GM12865 (cell line): ENCODE measurements around the gene IGFLR1.

Experiments
- DNase-seq: peaks from one replicate; pipeline ENCODE4 v3.0.0; 2010; ENCODE audit warnings: low read depth
- H3K4me3 ChIP-seq: 2 replicates; pipeline ENCODE4 v1.5.1; 2011; ENCODE audit warnings: mild to moderate bottlenecking, low read depth, low read length, control low read depth
- TF ChIP-seq, protein P1 (sequence below): IDR thresholded peaks from 2 replicates; pipeline ENCODE4 v1.5.1; 2011; ENCODE audit warnings: low read length, control low read depth, low read depth, inconsistent platforms; ENCODE audit not compliant: insufficient read depth; ENCODE audit errors: missing control alignments

The IGFLR1 gene

DNA sequence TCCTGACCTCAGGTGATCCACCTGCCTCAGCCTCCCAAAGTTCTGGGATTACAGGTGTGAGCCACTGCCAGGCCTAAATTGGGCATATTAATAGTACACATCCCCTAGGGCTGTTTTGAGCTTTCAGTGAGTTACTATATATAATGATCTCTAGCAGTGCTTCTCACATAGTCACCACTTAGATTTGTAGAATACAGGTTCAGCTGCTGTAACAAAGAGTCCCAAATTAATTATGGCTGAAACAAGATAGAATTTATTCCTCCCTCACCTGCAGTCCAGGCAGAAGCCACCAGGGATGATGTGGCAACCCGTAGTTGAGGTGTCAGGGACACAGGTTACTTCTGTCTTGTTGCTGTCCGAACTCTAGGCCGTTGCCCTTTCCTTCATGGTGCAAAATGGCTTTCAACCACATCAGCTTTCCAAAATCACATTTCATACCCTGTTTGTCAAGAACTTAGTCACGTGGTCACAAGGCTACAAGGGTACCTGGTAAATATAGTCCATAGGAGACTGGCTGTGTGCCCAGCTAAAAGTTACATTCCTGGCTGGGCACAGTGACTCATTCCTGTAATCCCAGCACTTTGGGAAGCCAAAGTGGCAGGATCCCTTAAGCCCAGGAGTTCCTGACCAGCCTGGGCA lies 18.6 kb upstream of the IGFLR1 start:
- H3K4me3 ChIP-seq: no peak overlapping the region
- TF ChIP-seq, protein P1, sequence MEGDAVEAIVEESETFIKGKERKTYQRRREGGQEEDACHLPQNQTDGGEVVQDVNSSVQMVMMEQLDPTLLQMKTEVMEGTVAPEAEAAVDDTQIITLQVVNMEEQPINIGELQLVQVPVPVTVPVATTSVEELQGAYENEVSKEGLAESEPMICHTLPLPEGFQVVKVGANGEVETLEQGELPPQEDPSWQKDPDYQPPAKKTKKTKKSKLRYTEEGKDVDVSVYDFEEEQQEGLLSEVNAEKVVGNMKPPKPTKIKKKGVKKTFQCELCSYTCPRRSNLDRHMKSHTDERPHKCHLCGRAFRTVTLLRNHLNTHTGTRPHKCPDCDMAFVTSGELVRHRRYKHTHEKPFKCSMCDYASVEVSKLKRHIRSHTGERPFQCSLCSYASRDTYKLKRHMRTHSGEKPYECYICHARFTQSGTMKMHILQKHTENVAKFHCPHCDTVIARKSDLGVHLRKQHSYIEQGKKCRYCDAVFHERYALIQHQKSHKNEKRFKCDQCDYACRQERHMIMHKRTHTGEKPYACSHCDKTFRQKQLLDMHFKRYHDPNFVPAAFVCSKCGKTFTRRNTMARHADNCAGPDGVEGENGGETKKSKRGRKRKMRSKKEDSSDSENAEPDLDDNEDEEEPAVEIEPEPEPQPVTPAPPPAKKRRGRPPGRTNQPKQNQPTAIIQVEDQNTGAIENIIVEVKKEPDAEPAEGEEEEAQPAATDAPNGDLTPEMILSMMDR: no peak
- no peak for DNase-seq

GRCh38 chr19:35759697-35760096 lies 17.4 kb upstream of the IGFLR1 start:
- DNase-seq: no peak
- TF ChIP-seq, protein P1: no peak
- no peak overlapping the region for H3K4me3 ChIP-seq

- TF ChIP-seq, protein P1: no peak
- DNase-seq: peak; percentile 100
- H3K4me3 ChIP-seq: peak within 1 kb of the TSS; percentile 87
These were observed 15.7 kb upstream of the IGFLR1 start, which contains the start of gene PROSER3 for GRCh38 chr19:35757749-35758608. TSS of gene PROSER3 (plus strand) at chr19:35758176. CDS start at chr19:35758216, 40 bp downstream.

DNA sequence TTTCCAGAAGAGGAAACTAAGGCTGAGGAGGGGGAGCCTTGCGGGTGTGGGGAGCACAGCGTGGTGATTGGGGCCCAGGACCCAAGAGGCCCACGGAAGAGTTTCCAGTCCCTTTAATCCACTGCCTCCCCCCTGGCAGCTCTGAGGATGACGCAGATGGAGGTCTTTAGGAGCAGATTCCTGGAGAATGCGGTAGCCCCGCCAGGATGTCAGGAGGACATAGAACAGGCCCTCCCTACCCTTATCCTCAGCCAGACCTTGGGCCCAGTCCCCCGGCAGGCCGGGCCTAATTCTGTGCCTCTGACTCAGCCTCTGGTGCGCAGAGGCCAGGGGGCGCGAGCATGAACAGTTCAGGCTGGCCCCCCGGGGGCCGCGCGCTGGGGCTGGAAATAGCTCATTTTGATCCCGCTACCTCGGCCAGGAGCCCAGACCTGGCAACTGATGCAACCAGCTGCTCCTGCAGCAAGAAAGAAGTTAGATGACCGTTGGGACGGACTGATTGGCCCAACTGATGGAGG lies 15.0 kb upstream of the IGFLR1 start:
- TF ChIP-seq, protein P1: no peak
- DNase-seq: no peak
- H3K4me3 ChIP-seq: peak overlapping the region; percentile 60

- TF ChIP-seq, protein P1: no peak
- DNase-seq: no peak
- peak within 1 kb of the TSS; percentile 60 for H3K4me3 ChIP-seq
These were observed 14.4 kb upstream of the IGFLR1 start, which contains the start of gene HSPB6 for GRCh38 chr19:35756377-35757230. TSS of gene HSPB6 (minus strand) at chr19:35757029. CDS start at chr19:35757008, 21 bp downstream.
